ENCODE results near the gene CCDC184.

The CCDC184 gene

DNA sequence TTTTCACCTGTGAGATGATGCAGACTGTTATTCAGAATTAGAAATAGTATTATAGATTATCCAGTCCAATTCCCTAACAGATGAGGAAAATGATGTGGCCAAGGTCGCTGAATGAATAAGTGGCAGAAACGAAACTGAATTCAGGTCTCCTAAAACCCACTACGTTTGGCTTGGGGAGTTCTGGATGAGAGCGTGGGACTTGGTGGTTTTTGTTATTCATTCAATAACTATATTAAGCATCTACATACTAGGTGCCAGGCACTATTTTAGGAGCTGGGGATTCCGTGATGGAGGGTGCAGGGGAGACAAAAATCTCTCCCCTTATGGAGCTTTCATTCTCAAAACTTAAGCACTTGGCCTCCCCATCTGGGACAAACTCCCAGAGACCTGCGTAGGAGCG lies 813 bp upstream of the CCDC184 start:
- no peak for TF ChIP-seq EZH2 (IDR thresholded peaks at IDR 0.05; ENCODE audit: borderline replicate concordance, low read length)
- TF ChIP-seq, protein P1, sequence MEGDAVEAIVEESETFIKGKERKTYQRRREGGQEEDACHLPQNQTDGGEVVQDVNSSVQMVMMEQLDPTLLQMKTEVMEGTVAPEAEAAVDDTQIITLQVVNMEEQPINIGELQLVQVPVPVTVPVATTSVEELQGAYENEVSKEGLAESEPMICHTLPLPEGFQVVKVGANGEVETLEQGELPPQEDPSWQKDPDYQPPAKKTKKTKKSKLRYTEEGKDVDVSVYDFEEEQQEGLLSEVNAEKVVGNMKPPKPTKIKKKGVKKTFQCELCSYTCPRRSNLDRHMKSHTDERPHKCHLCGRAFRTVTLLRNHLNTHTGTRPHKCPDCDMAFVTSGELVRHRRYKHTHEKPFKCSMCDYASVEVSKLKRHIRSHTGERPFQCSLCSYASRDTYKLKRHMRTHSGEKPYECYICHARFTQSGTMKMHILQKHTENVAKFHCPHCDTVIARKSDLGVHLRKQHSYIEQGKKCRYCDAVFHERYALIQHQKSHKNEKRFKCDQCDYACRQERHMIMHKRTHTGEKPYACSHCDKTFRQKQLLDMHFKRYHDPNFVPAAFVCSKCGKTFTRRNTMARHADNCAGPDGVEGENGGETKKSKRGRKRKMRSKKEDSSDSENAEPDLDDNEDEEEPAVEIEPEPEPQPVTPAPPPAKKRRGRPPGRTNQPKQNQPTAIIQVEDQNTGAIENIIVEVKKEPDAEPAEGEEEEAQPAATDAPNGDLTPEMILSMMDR (IDR thresholded peaks at IDR 0.05; ENCODE audit: low read length): no peak
- peaks cover 7% of the 10 kb centered on the region for H3K4me1 ChIP-seq (ENCODE audit: insufficient read depth, low read length, severe bottlenecking)
- H3K79me2 ChIP-seq (ENCODE audit: insufficient read depth, low read length): no peaks in the 10 kb centered on the region
- H3F3A ChIP-seq (ENCODE audit: insufficient read depth, low read length): no peaks in the 10 kb centered on the region
- no peaks in the 10 kb centered on the region for H4K20me1 ChIP-seq (ENCODE audit: insufficient read depth, low read length)
- H3K27ac ChIP-seq (ENCODE audit: low read depth, low read length, poor library complexity, severe bottlenecking): no peak overlapping the region
- H3K9me2 ChIP-seq (ENCODE audit: low read depth, low read length): no peaks in the 10 kb centered on the region
- H2AFZ ChIP-seq (ENCODE audit: low read length): no peak overlapping the region
- peak overlapping the region; percentile 75 for H3K4me2 ChIP-seq (ENCODE audit: low read length)
- no peaks in the 10 kb centered on the region for H3K36me3 ChIP-seq (ENCODE audit: insufficient read depth, low read length)
- no peaks in the 10 kb centered on the region for H3K27me3 ChIP-seq (ENCODE audit: insufficient read depth, low read length)
- peak overlapping the region; percentile 28; the same call in 1 of the 2 replicates for H3K9ac ChIP-seq (ENCODE audit: low read length)
- H3K4me3 ChIP-seq (ENCODE audit: low read depth, low read length, poor library complexity, severe bottlenecking): peak overlapping the region; percentile 73
- H3K9me3 ChIP-seq (ENCODE audit: low read length): no peaks in the 10 kb centered on the region

- H3K27me3 ChIP-seq (ENCODE audit: insufficient read depth, low read length): no peaks in the 10 kb centered on the region
- no peaks in the 10 kb centered on the region for H3K36me3 ChIP-seq (ENCODE audit: insufficient read depth, low read length)
- peak overlapping the region; percentile 73 for H3K4me3 ChIP-seq (ENCODE audit: low read depth, low read length, poor library complexity, severe bottlenecking)
- H3K27ac ChIP-seq (ENCODE audit: low read depth, low read length, poor library complexity, severe bottlenecking): no peak overlapping the region
- no peaks in the 10 kb centered on the region for H4K20me1 ChIP-seq (ENCODE audit: insufficient read depth, low read length)
- no peak overlapping the region for H3K9ac ChIP-seq (ENCODE audit: low read length)
- peaks cover 7% of the 10 kb centered on the region for H3K4me1 ChIP-seq (ENCODE audit: insufficient read depth, low read length, severe bottlenecking)
- no peaks in the 10 kb centered on the region for H3F3A ChIP-seq (ENCODE audit: insufficient read depth, low read length)
- no peaks in the 10 kb centered on the region for H3K9me2 ChIP-seq (ENCODE audit: low read depth, low read length)
- H3K4me2 ChIP-seq (ENCODE audit: low read length): peak overlapping the region; percentile 75
- no peak overlapping the region for H2AFZ ChIP-seq (ENCODE audit: low read length)
- no peaks in the 10 kb centered on the region for H3K79me2 ChIP-seq (ENCODE audit: insufficient read depth, low read length)
- H3K9me3 ChIP-seq (ENCODE audit: low read length): no peaks in the 10 kb centered on the region
- TF ChIP-seq, protein P1 (IDR thresholded peaks at IDR 0.05; ENCODE audit: low read length): no peak
- no peak for TF ChIP-seq EZH2 (IDR thresholded peaks at IDR 0.05; ENCODE audit: borderline replicate concordance, low read length)
Observed at GRCh38 chr12:48183876-48184548, 568 bp downstream of the CCDC184 start.

GRCh38 chr12:48184549-48184922 lies 1.1 kb downstream of the CCDC184 start:
- H2AFZ ChIP-seq (ENCODE audit: low read length): no peak overlapping the region
- no peaks in the 10 kb centered on the region for H3K36me3 ChIP-seq (ENCODE audit: insufficient read depth, low read length)
- no peaks in the 10 kb centered on the region for H3K79me2 ChIP-seq (ENCODE audit: insufficient read depth, low read length)
- no peaks in the 10 kb centered on the region for H3K9me2 ChIP-seq (ENCODE audit: low read depth, low read length)
- no peak overlapping the region for H3K9ac ChIP-seq (ENCODE audit: low read length)
- H3K27me3 ChIP-seq (ENCODE audit: insufficient read depth, low read length): no peaks in the 10 kb centered on the region
- no peak for TF ChIP-seq EZH2 (IDR thresholded peaks at IDR 0.05; ENCODE audit: borderline replicate concordance, low read length)
- TF ChIP-seq, protein P1 (IDR thresholded peaks at IDR 0.05; ENCODE audit: low read length): no peak
- peaks cover 7% of the 10 kb centered on the region for H3K4me1 ChIP-seq (ENCODE audit: insufficient read depth, low read length, severe bottlenecking)
- H3K4me3 ChIP-seq (ENCODE audit: low read depth, low read length, poor library complexity, severe bottlenecking): no peak overlapping the region
- no peaks in the 10 kb centered on the region for H3K9me3 ChIP-seq (ENCODE audit: low read length)
- H3K4me2 ChIP-seq (ENCODE audit: low read length): no peak overlapping the region
- H4K20me1 ChIP-seq (ENCODE audit: insufficient read depth, low read length): no peaks in the 10 kb centered on the region
- H3K27ac ChIP-seq (ENCODE audit: low read depth, low read length, poor library complexity, severe bottlenecking): no peak overlapping the region
- H3F3A ChIP-seq (ENCODE audit: insufficient read depth, low read length): no peaks in the 10 kb centered on the region
